Mucosa of rectum (tissue), 2 donors: ENCODE measurements around the gene FAM20B.

Experiments used
- H3K27ac ChIP-seq, 2 donors: one replicate each; pipeline ENCODE4 v1.7.0; 2013; ENCODE audit warnings: inconsistent platforms in 2 of 2, low read depth in 2 of 2, low read length in 2 of 2
- H3K27me3 ChIP-seq, 2 donors: one replicate each; pipeline ENCODE4 v1.7.0; 2013; ENCODE audit warnings: low read length in 2 of 2; ENCODE audit not compliant: control insufficient read depth in 2 of 2, insufficient read depth in 2 of 2
- H3K36me3 ChIP-seq, 2 donors: one replicate each; pipeline ENCODE4 v1.7.0; 2013; ENCODE audit warnings: low read length in 2 of 2; ENCODE audit not compliant: control insufficient read depth in 2 of 2, insufficient read depth in 2 of 2
- H3K4me1 ChIP-seq, 2 donors: one replicate each; pipeline ENCODE4 v1.7.0; 2013; ENCODE audit warnings: low read length in 2 of 2, mild to moderate bottlenecking in 1 of 2; ENCODE audit not compliant: control insufficient read depth in 2 of 2, insufficient read depth in 2 of 2
- H3K4me3 ChIP-seq, 2 donors: one replicate each; pipeline ENCODE4 v1.7.0; 2013; ENCODE audit warnings: low read length in 2 of 2
- H3K9ac ChIP-seq, 2 donors: one replicate each; pipeline ENCODE4 v1.7.0; 2013; ENCODE audit warnings: low read length in 2 of 2, low read depth in 1 of 2, mild to moderate bottlenecking in 1 of 2
- H3K9me3 ChIP-seq, 2 donors: one replicate each; pipeline ENCODE4 v1.7.0; 2013; ENCODE audit warnings: low read length in 2 of 2; ENCODE audit not compliant: control insufficient read depth in 2 of 2
- donor health status: healthy.
- donor health status: Normal muscosa, but diverticular disease.

FAM20B gene

GRCh38 chr1:179104611-179105250, 79.0 kb downstream of the FAM20B start:
- H3K9me3 ChIP-seq, result no peaks in the 10 kb centered on the region
- no peaks in the 10 kb centered on the region for H3K4me1 ChIP-seq
- H3K36me3 ChIP-seq, result peaks cover 18 to 25% of the 10 kb centered on the region in 2 donors
- no peak overlapping the region for H3K9ac ChIP-seq
- no peaks in the 10 kb centered on the region for H3K27me3 ChIP-seq
- H3K27ac ChIP-seq, result no peak overlapping the region
- H3K4me3 ChIP-seq, result no peak overlapping the region

GRCh38 chr1:179105393-179105792, 79.7 kb downstream of the FAM20B start:
- H3K27ac ChIP-seq, result no peak overlapping the region
- H3K4me1 ChIP-seq, result no peaks in the 10 kb centered on the region
- no peak overlapping the region for H3K4me3 ChIP-seq
- H3K9ac ChIP-seq, result no peak overlapping the region
- peaks cover 25 to 30% of the 10 kb centered on the region in 2 donors for H3K36me3 ChIP-seq
- no peaks in the 10 kb centered on the region for H3K27me3 ChIP-seq
- H3K9me3 ChIP-seq, result no peaks in the 10 kb centered on the region

GRCh38 chr1:179107706-179108629, 82.3 kb downstream of the FAM20B start:
- Histone ChIP-seq H3K27me3 (no peaks in the 10 kb centered on the region), H3K9ac (no peak overlapping the region), H3K4me1 (no peaks in the 10 kb centered on the region), H3K9me3 (no peaks in the 10 kb centered on the region), H3K27ac (no peak overlapping the region), H3K36me3 (peaks cover 28 to 43% of the 10 kb centered on the region in 2 donors), H3K4me3 (no peak overlapping the region)

GRCh38 chr1:179108644-179109043, 83.0 kb downstream of the FAM20B start:
- no peaks in the 10 kb centered on the region for H3K27me3 ChIP-seq
- H3K4me3 ChIP-seq, result no peak overlapping the region
- no peaks in the 10 kb centered on the region for H3K9me3 ChIP-seq
- H3K9ac ChIP-seq, result no peak overlapping the region
- H3K36me3 ChIP-seq, result peaks cover 28 to 43% of the 10 kb centered on the region in 2 donors
- H3K4me1 ChIP-seq, result no peaks in the 10 kb centered on the region
- H3K27ac ChIP-seq, result no peak overlapping the region

GRCh38 chr1:179115181-179115580, 89.5 kb downstream of the FAM20B start:
- Histone ChIP-seq H3K27ac (no peak overlapping the region), H3K9me3 (no peaks in the 10 kb centered on the region), H3K9ac (no peak overlapping the region), H3K4me1 (peaks cover 0 to 9% of the 10 kb centered on the region in 2 donors), H3K4me3 (no peak overlapping the region), H3K27me3 (no peaks in the 10 kb centered on the region), H3K36me3 (peaks cover 12 to 32% of the 10 kb centered on the region in 2 donors)

- Histone ChIP-seq H3K4me3 (no peak overlapping the region), H3K4me1 (peaks cover 0 to 9% of the 10 kb centered on the region in 2 donors), H3K27ac (no peak overlapping the region), H3K36me3 (peaks cover 9 to 18% of the 10 kb centered on the region in 2 donors), H3K9ac (no peak overlapping the region), H3K27me3 (no peaks in the 10 kb centered on the region), H3K9me3 (no peaks in the 10 kb centered on the region)
Observed at GRCh38 chr1:179119513-179119912, 93.8 kb downstream of the FAM20B start.

GRCh38 chr1:179120736-179121135, 95.0 kb downstream of the FAM20B start:
- H3K9ac ChIP-seq, result no peak overlapping the region
- no peaks in the 10 kb centered on the region for H3K9me3 ChIP-seq
- peaks cover 0 to 9% of the 10 kb centered on the region in 2 donors for H3K4me1 ChIP-seq
- no peaks in the 10 kb centered on the region for H3K27me3 ChIP-seq
- H3K36me3 ChIP-seq, result peaks cover 9 to 14% of the 10 kb centered on the region in 2 donors
- no peak overlapping the region for H3K4me3 ChIP-seq
- no peak overlapping the region for H3K27ac ChIP-seq

- Histone ChIP-seq H3K27ac (no peak overlapping the region), H3K9me3 (no peaks in the 10 kb centered on the region), H3K9ac (no peak overlapping the region), H3K4me3 (no peak overlapping the region), H3K4me1 (peaks cover 0 to 9% of the 10 kb centered on the region in 2 donors), H3K27me3 (no peaks in the 10 kb centered on the region), H3K36me3 (peaks cover 11 to 14% of the 10 kb centered on the region in 2 donors)
Observed at GRCh38 chr1:179121159-179121938, 95.7 kb downstream of the FAM20B start.

- no peak overlapping the region for H3K9ac ChIP-seq
- H3K27me3 ChIP-seq, result no peaks in the 10 kb centered on the region
- H3K4me3 ChIP-seq, result no peak overlapping the region
- no peak overlapping the region for H3K27ac ChIP-seq
- peaks cover 2 to 5% of the 10 kb centered on the region in 2 donors for H3K4me1 ChIP-seq
- no peaks in the 10 kb centered on the region for H3K9me3 ChIP-seq
- H3K36me3 ChIP-seq, result peaks cover 5% of the 10 kb centered on the region in 2 donors
Observed at GRCh38 chr1:179124873-179125272, 99.2 kb downstream of the FAM20B start.
